Mesodermal cell (in vitro differentiated cells): ENCODE results near the gene FTO. TPM values are rescaled to one million over a fixed set of nuclear protein-coding genes. Genes with fewer than 3 reads are reported as not detected.
A peak's percentile ranks its signal among the peaks of the same experiment; 100 is the strongest.

Source experiments
- H3K27ac ChIP-seq: 2 replicates; pipeline ENCODE4 v1.7.0; 2013; ENCODE audit warnings: mild to moderate bottlenecking, low read depth, low read length, moderate library complexity; ENCODE audit not compliant: severe bottlenecking
- H3K36me3 ChIP-seq: 2 replicates; pipeline ENCODE4 v1.7.1; 2013; ENCODE audit warnings: mild to moderate bottlenecking, low read length, moderate library complexity; ENCODE audit not compliant: control insufficient read depth, insufficient read depth
- H3K4me1 ChIP-seq: one replicate; pipeline ENCODE4 v1.7.1; 2013; ENCODE audit warnings: mild to moderate bottlenecking, low read length; ENCODE audit not compliant: insufficient read depth, control insufficient read depth, poor library complexity, severe bottlenecking
- H3K4me3 ChIP-seq: 2 replicates; pipeline ENCODE4 v1.7.0; 2013; ENCODE audit warnings: low read length, control low read depth, mild to moderate bottlenecking; ENCODE audit not compliant: insufficient read depth, poor library complexity, severe bottlenecking; ENCODE audit errors: extremely low read depth
- H3K9me3 ChIP-seq: 2 replicates; pipeline ENCODE4 v1.7.1; 2013; ENCODE audit warnings: mild to moderate bottlenecking, low read length, moderate library complexity; ENCODE audit not compliant: control insufficient read depth
- WGBS, 2 experiments: methylation state at CpG; one replicate each; pipeline ENCODE4 v1.1.5; 2013; ENCODE audit warnings: missing lambda C conversion rate in 2 of 2; ENCODE audit not compliant: insufficient coverage in 2 of 2; 5-methylcytosine and 5-hydroxymethylcytosine counted together
- polyA plus RNA-seq, 2 experiments: library from polyadenylated mRNA; stranded (reverse); fragments of 50-300 nt; gene quantifications; one replicate each; pipeline ENCODE4 v1.2.3, GENCODE V29; 2013

The FTO gene
- 70.8 TPM for polyA plus RNA-seq (2013, experiment 1 of 2)
- polyA plus RNA-seq (2013, experiment 2 of 2), result 63.8 TPM

DNA sequence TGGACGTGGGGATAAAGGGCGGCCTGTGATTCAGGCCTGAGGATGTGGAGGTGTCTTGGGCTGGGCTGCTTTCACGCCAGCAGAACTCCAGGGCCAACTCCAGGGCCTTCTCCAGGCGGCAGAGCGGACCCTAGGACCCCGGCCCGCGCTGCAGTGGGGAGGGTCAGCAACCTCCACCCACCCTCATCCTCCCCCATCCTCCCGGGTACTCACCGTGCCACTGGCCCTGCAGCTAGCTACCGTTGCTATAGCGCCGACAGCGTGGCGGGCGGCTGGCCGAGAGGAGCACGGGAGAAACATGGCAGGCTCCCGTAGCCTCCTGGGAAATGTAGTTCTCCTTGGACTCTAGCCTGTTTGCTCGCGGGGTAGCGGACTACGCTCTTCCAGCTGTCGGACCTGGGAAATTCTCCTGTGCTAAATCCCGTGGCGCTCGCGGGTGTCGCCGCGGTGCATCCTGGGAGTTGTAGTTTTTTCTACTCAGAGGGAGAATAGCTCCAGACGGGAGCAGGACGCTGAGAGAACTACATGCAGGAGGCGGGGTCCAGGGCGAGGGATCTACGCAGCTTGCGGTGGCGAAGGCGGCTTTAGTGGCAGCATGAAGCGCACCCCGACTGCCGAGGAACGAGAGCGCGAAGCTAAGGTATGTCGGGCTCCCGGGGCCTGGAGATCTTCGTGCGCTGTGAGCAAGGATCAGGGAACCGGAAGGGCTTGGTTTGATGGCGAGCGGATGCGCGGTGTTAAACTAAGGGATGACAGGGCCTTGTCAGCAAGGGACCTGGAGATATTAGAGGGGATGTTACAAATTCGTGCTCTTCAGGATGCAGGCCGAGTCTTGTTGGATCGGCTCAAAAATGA lies at the start of gene FTO, which contains the start of gene RPGRIP1L:
Gene FTO (plus strand): TSS at position 567 of the 855 bp plus-strand sequence.
Gene RPGRIP1L (minus strand): TSS at position 270 of the 855 bp plus-strand sequence. CDS start 3,136 bp downstream, outside the sequence.
- peak within 1 kb of the TSS; percentile 19 for H3K27ac ChIP-seq
- peaks cover 20% of the 10 kb centered on the region for H3K36me3 ChIP-seq
- no peaks in the 10 kb centered on the region for H3K4me1 ChIP-seq
- H3K9me3 ChIP-seq, result no peaks in the 10 kb centered on the region
- WGBS, 2 experiments, result 1% methylated on average over 35 to 48 of the region's 57 CpGs
- H3K4me3 ChIP-seq, result peak within 1 kb of the TSS; percentile 77

DNA sequence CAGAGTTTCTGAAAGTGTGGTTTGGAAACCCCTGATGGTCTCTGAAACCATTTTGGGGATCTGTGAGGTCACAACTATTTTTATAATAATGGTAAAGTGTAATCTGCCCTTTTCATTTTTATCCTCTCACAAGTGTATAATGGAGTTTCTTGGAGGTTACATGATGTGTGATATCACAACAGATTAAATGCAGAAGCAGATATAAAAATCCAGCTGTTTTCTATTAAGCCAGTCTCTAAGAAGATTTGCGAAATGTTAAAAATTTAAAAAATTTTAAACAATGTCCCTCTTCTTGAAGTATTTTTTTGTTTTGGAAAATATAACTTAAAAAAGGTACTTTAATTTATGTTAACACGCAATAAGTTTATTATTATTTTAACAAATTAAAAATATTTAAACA lies 49.0 kb upstream of the FTO start:
- no CpG with 5 or more reads among the region's 2 CpGs for WGBS, 2 experiments
- no peak overlapping the region for H3K4me3 ChIP-seq
- no peak overlapping the region for H3K27ac ChIP-seq
- H3K36me3 ChIP-seq, result peaks cover 12% of the 10 kb centered on the region
- no peaks in the 10 kb centered on the region for H3K9me3 ChIP-seq
- no peaks in the 10 kb centered on the region for H3K4me1 ChIP-seq

DNA sequence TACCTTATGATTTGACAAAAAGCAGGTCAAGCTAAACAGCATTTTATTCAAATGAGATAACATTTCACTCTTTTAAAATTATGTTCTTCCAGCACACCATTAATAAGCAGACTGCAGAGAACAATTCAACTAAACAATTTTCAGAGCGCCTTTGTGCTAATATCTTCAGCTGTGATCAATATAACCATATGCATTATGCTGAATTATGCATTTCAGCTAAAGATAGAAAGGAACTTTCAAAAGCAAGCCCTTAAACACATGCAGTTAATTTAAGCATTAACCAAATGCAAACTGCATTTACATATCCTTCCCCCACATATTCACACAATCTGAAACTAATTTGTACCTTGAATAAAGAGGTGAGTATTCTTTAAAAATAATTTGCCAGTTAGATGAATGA lies 41.9 kb upstream of the FTO start:
- Histone ChIP-seq H3K36me3 (no peaks in the 10 kb centered on the region), H3K9me3 (no peaks in the 10 kb centered on the region), H3K4me1 (no peaks in the 10 kb centered on the region), H3K4me3 (no peak overlapping the region), H3K27ac (no peak overlapping the region)
- WGBS, 2 experiments, result 100% methylated on average over 1 of the region's 1 CpG; no CpG with 5 or more reads in 1 of the 2 experiments

DNA sequence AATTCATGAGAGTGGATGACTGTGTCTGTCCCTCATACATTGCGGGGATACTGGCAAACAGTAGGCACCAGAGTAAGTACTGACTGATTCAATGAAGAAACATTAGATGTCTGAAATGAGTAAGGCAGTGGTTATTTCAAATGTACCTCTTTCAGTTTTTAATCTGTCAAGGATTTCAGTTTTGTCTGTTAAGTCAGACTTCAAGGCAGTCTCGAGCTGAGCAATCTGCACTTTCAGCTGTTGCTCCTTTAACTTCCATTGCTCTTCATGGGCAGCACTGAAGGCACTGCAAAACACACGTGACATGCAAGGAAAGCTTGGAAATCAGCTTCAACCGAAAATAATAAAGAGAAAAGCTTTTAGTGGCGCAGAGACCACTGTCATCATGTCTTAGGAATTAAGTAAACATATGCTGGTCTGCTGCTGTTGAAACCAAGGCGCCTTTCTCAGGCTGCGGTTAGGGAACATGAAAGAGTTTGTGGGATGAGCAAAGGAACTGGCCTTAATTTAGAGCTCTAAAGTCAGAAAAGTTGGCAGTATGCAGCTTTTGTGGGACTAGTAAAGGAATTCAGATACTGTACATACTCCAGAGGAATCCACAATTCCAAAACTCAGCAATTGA lies 39.1 kb upstream of the FTO start:
- Histone ChIP-seq H3K9me3 (no peaks in the 10 kb centered on the region), H3K27ac (no peak overlapping the region), H3K4me1 (no peaks in the 10 kb centered on the region), H3K4me3 (no peak overlapping the region), H3K36me3 (no peaks in the 10 kb centered on the region)
- WGBS, 2 experiments, result 80 to 82% methylated on average over 4 to 7 of the region's 7 CpGs

DNA sequence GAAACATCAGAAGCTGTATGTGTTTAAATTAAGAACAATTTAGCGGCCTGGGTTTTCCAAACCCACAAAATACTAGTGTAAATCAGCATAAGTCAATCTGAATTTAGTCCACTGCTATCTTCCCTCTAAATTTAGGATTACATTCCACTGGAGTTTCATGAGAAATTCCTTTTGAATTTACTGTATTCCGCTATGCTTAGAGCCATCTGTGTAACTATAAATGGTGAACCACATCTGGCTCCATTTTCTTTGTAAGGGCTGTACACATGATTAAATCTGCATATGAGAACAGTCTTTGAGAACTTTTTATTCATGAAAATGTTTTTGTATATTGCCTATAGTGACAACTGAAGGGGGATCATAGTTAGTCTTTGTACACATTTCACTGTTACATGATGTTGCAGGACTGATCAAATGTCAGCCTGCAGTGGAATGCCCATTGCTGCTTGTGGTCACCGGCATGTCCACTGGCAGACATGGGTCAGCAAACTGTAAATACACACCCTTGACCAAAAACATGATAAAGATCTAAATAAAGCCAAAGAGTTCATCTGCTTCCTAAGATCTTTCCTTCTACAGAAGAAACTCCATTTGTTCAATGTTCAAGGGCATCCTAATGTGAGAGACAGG lies 37.1 kb upstream of the FTO start:
- no peak overlapping the region for H3K27ac ChIP-seq
- no peaks in the 10 kb centered on the region for H3K4me1 ChIP-seq
- H3K4me3 ChIP-seq, result no peak overlapping the region
- WGBS, 2 experiments, result 100% methylated on average over 1 of the region's 3 CpGs
- H3K36me3 ChIP-seq, result no peaks in the 10 kb centered on the region
- H3K9me3 ChIP-seq, result no peaks in the 10 kb centered on the region

DNA sequence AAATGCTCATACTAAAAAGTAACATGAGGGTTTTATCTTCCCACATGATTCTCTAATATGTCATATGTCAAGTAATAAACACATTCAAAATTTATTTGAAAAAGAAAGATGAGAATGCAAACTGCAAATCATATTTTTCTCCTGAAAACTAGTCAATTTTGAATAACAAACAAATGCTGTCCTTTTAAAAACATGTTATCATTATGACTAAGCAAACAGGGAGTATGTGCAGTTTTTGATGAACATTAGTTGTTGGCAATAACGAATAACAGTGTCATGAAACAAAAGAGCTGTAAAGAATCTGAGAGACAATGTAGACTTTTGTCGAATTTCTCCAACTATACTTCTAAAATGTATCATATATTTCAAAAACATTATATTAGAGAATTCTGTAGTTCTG lies 35.1 kb upstream of the FTO start:
- H3K4me1 ChIP-seq, result no peaks in the 10 kb centered on the region
- H3K9me3 ChIP-seq, result no peaks in the 10 kb centered on the region
- no peak overlapping the region for H3K4me3 ChIP-seq
- no peaks in the 10 kb centered on the region for H3K36me3 ChIP-seq
- no peak overlapping the region for H3K27ac ChIP-seq
- WGBS, 2 experiments, result no CpG with 5 or more reads among the region's 2 CpGs

DNA sequence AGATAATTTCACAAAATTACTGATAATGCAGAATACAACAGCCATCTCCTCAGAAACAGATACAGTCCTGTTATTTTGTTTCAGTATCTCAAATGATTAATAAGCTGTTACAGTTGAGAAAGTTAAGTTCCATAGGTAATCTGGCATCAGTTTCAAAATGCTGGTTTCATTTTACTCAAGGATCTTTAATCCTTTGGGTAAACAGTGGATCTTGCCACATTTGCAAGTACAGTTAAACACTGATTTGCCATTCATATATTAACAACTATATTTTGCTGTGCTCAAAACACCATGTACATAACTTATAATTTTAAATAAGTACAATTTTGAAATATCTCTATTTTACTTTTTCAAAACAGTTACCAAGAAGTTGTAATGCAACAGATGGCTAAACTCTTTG lies 31.5 kb upstream of the FTO start:
- Histone ChIP-seq H3K9me3 (no peaks in the 10 kb centered on the region), H3K4me3 (no peak overlapping the region), H3K27ac (no peak overlapping the region), H3K4me1 (no peaks in the 10 kb centered on the region), H3K36me3 (no peaks in the 10 kb centered on the region)

DNA sequence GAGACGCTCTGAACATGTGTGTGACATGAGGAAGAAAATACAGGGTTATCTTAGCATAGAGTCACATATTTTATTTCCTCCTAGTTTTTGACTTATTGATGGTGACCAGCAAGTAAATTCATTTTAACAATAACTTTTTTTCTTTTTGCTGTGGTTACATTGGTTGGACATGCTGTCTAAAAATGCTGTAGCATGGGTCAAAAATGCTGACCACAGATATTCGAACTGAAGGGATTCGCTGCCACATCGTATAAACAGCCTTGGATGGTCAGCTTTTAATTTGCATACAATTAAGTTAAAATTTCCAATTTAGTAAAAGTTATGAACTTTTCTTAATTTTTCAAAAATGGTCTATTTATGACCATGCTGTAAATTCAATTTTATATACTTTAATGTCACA lies 30.8 kb upstream of the FTO start:
- Histone ChIP-seq H3K4me3 (no peak overlapping the region), H3K4me1 (no peaks in the 10 kb centered on the region), H3K27ac (no peak overlapping the region), H3K9me3 (no peaks in the 10 kb centered on the region), H3K36me3 (no peaks in the 10 kb centered on the region)
- WGBS, 2 experiments, result 100% methylated on average over 2 of the region's 4 CpGs; no CpG with 5 or more reads in 1 of the 2 experiments

DNA sequence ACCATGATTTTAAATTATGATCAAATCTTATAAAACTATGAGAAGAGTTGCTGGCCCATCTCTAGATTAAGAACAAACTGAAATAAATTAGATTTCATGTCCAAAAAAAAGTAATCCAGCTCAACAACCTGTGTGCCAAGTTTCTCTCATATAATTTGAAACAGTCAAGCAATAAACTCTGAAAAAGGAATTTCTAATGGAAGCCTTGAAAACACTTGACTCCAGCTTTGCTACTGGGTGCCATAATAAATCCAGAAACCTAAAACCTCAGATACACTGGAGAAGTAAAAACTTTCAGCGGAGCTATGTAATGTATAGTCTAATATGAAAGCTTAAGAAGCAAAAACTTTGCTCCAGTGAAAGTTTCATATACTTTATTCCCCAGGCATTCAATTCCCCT lies 25.8 kb upstream of the FTO start:
- Histone ChIP-seq H3K27ac (no peak overlapping the region), H3K4me1 (no peaks in the 10 kb centered on the region), H3K9me3 (no peaks in the 10 kb centered on the region), H3K4me3 (no peak overlapping the region), H3K36me3 (no peaks in the 10 kb centered on the region)
- no CpG with 5 or more reads among the region's 1 CpG for WGBS, 2 experiments

DNA sequence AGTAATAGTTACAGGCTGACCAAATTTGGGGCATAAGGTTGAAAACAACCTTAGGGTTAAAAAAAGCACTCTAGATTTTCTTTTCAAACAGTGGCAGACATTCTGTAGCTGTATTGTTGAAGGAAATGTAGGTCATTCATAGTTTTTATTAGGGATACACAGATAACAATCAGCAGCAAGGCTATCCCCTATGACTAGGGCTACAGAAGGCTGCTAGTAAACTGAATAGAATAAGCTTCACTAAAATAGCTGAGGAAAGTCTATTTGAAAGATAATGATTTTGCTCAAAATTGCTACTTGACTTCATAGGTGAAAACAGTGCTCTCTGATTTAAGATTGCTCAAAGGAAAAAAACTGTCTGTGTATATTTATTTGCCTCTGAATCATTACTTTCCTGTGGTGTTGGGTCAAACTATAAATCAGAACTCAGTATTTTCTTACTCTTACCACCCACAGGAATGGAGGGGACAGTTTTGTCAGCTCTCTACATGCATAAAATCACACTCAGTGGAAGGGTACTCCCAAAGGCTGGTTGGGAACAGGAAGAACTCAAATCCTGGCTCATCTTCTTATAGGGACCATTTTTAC lies 25.1 kb upstream of the FTO start:
- Histone ChIP-seq H3K27ac (no peak overlapping the region), H3K4me3 (no peak overlapping the region), H3K9me3 (no peaks in the 10 kb centered on the region), H3K4me1 (no peaks in the 10 kb centered on the region), H3K36me3 (no peaks in the 10 kb centered on the region)
